A375 (cell line): ENCODE data around the gene PNLIPRP2. TPM values are rescaled to one million over a fixed set of nuclear protein-coding genes. Genes with fewer than 3 reads are reported as not detected.

ENCODE experiments used
- total RNA-seq: library from RNA; depleted of rRNA; stranded (reverse); fragments of >200 nt; shearing (Covaris generic); gene quantifications from 2 replicates; pipeline ENCODE4 v1.2.3, GENCODE V29; 2014; rRNA removed

PNLIPRP2 gene
- total RNA-seq, result not detected in 2 replicates

GRCh38 chr10:116620423-116621400, at the start of gene PNLIPRP2:
PNLIPRP2 (plus strand) TSS chr10:116620953.

GRCh38 chr10:116590590-116591444, 29.9 kb upstream of the PNLIPRP2 start, which contains the start of gene PNLIPRP1:
PNLIPRP1 (plus strand) TSS chr10:116590959; CDS start chr10:116591130, 171 bp downstream.

Other genes starting within 250 kb of the PNLIPRP2 start
- 0.03 TPM in 1 of 2 replicates, not detected in the other for gene PNLIPRP3, start 193.1 kb upstream of the PNLIPRP2 start, total RNA-seq
- gene PNLIP, start 75.0 kb upstream of the PNLIPRP2 start, total RNA-seq, result not detected in 2 replicates
- gene PNLIPRP1, start 30.0 kb upstream of the PNLIPRP2 start, total RNA-seq, result not detected in 2 replicates
- 2.0 TPM in 2 replicates for gene HSPA12A, start 121.6 kb downstream of the PNLIPRP2 start, total RNA-seq
- 0.16 and 0.45 TPM in 2 replicates for gene ENO4, start 228.5 kb downstream of the PNLIPRP2 start, total RNA-seq